GM12873 (cell line): ENCODE data around the gene PLEKHF1.

Experiments used
- CTCF ChIP-seq: IDR thresholded peaks from 2 replicates; pipeline ENCODE4 v1.5.1; 2012; ENCODE audit warnings: low read depth, mild to moderate bottlenecking, moderate library complexity, low read length, control low read depth; ENCODE audit not compliant: insufficient read depth; ENCODE audit errors: missing control alignments

PLEKHF1 gene

GRCh38 chr19:29694669-29695627 is 29.7 kb downstream of the PLEKHF1 start:
- peak; percentile 95 for TF ChIP-seq CTCF

GRCh38 chr19:29695765-29696564 is 30.7 kb downstream of the PLEKHF1 start:
- no peak for TF ChIP-seq CTCF

- no peak for TF ChIP-seq CTCF
These were observed 31.2 kb downstream of the PLEKHF1 start for GRCh38 chr19:29696565-29696846.

- TF ChIP-seq CTCF: no peak
These were observed 32.4 kb downstream of the PLEKHF1 start for GRCh38 chr19:29697523-29698261.

GRCh38 chr19:29699861-29700260 is 34.6 kb downstream of the PLEKHF1 start:
- no peak for TF ChIP-seq CTCF

GRCh38 chr19:29700498-29700897 is 35.2 kb downstream of the PLEKHF1 start:
- TF ChIP-seq CTCF: no peak

- TF ChIP-seq CTCF: no peak
These were observed 37.1 kb downstream of the PLEKHF1 start for GRCh38 chr19:29702161-29702962.
